IMR-90 (cell line): Measurements from ENCODE around the gene OAF. TPM values are rescaled to one million over a fixed set of nuclear protein-coding genes. Genes with fewer than 3 reads are reported as not detected.

ENCODE experiments used
- ATAC-seq: fragments of 200-7000 bp; cut with Tn5 transposase; 2 replicates; pipeline ENCODE4 v1.9.1; 2020; ENCODE audit warnings: low read depth, mild to moderate bottlenecking, moderate library complexity
- BruUV-seq: library from RNA; stranded (reverse); fragments of 400-500 nt; replicated peaks from 2 replicates; lab custom pipeline; 2021; lab: Mats Ljungman, UMichigan
- CTCF ChIA-PET: fragments of 300-600 bp; formaldehyde crosslinking; extraction: SDS; loops from one replicate; lab custom pipeline; 2021; ENCODE audit warnings: antibody characterized with exemption; lab: Yijun Ruan, JAX
- POLR2A ChIA-PET: fragments of 300-600 bp; sonication (Branson Sonifier 250); formaldehyde crosslinking; loops from one replicate; lab custom pipeline; 2022; ENCODE audit warnings: antibody characterized with exemption; ENCODE audit not compliant: unreplicated experiment; lab: Charles Lee
- DNase-seq: peaks from one replicate; pipeline ENCODE4 v3.0.0; 2013
- H2AFZ ChIP-seq: replicated peaks from 2 replicates; pipeline ENCODE3; 2013; ENCODE audit warnings: low read length, mild to moderate bottlenecking; ENCODE audit not compliant: poor library complexity
- H2AK5ac ChIP-seq: 2 replicates; pipeline ENCODE4 v1.6.1; 2013; ENCODE audit warnings: low read depth, low read length, inconsistent platforms
- H2AK9ac ChIP-seq: replicated peaks from 2 replicates; pipeline ENCODE3; 2013; ENCODE audit warnings: mild to moderate bottlenecking, low read depth, low read length, moderate library complexity; ENCODE audit not compliant: poor library complexity
- H2BK120ac ChIP-seq: 2 replicates; pipeline ENCODE4 v1.6.1; 2013; ENCODE audit warnings: low read depth, low read length, inconsistent platforms
- H2BK15ac ChIP-seq: 3 replicates; pipeline ENCODE4 v1.6.1; 2013; ENCODE audit warnings: low read depth, low read length, inconsistent platforms
- H2BK20ac ChIP-seq: 2 replicates; pipeline ENCODE4 v1.6.1; 2013; ENCODE audit warnings: low read depth, mild to moderate bottlenecking, inconsistent platforms, low read length, moderate library complexity
- H2BK5ac ChIP-seq: 2 replicates; pipeline ENCODE4 v1.6.1; 2013; ENCODE audit warnings: mild to moderate bottlenecking, low read depth, low read length, inconsistent platforms; ENCODE audit not compliant: poor library complexity, severe bottlenecking
- H3K14ac ChIP-seq: replicated peaks from 2 replicates; pipeline ENCODE4 v1.6.1; 2013; ENCODE audit warnings: low read depth, low read length, inconsistent platforms
- H3K18ac ChIP-seq: 2 replicates; pipeline ENCODE4 v1.6.1; 2013; ENCODE audit warnings: low read depth, low read length, control low read depth
- H3K23ac ChIP-seq: 2 replicates; pipeline ENCODE4 v1.6.1; 2013; ENCODE audit warnings: low read depth, low read length, inconsistent platforms
- H3K27ac ChIP-seq: 2 replicates; pipeline ENCODE4 v1.5.1; 2013; ENCODE audit warnings: mild to moderate bottlenecking, control low read depth, low read length; ENCODE audit not compliant: insufficient read depth
- H3K27me3 ChIP-seq: 2 replicates; pipeline ENCODE4 v1.6.1; 2013; ENCODE audit warnings: low read length; ENCODE audit not compliant: control insufficient read depth, insufficient read depth
- H3K36me3 ChIP-seq: 2 replicates; pipeline ENCODE4 v1.6.1; 2013; ENCODE audit warnings: low read length, mixed read lengths; ENCODE audit not compliant: control insufficient read depth, insufficient read depth
- H3K4ac ChIP-seq: 2 replicates; pipeline ENCODE4 v1.6.1; 2013; ENCODE audit warnings: low read depth, low read length, inconsistent platforms
- H3K4me1 ChIP-seq: 2 replicates; pipeline ENCODE4 v1.6.1; 2013; ENCODE audit warnings: low read length, mixed read lengths; ENCODE audit not compliant: control insufficient read depth, insufficient read depth
- H3K4me2 ChIP-seq: 2 replicates; pipeline ENCODE4 v1.6.1; 2013; ENCODE audit warnings: low read depth, mild to moderate bottlenecking, control low read depth, low read length, moderate library complexity
- H3K4me3 ChIP-seq: 2 replicates; pipeline ENCODE4 v1.5.1; 2013; ENCODE audit warnings: low read depth, mild to moderate bottlenecking, control low read depth, low read length, moderate library complexity; ENCODE audit not compliant: insufficient read depth
- H3K56ac ChIP-seq: 2 replicates; pipeline ENCODE4 v1.6.1; 2013; ENCODE audit warnings: low read length, inconsistent platforms; ENCODE audit not compliant: insufficient read depth; ENCODE audit errors: extremely low read depth
- H3K79me1 ChIP-seq, 2 experiments: 2 replicates each; pipeline ENCODE4 v1.6.1; 2013; ENCODE audit warnings: low read length in 2 of 2, inconsistent platforms in 1 of 2, low read depth in 1 of 2
- H3K9ac ChIP-seq: 2 replicates; pipeline ENCODE4 v1.6.1; 2013; ENCODE audit warnings: low read depth, low read length, control low read depth
- H3K9me1 ChIP-seq: 2 replicates; pipeline ENCODE4 v1.6.1; 2013; ENCODE audit warnings: low read length, inconsistent platforms; ENCODE audit not compliant: insufficient read depth
- H3K9me3 ChIP-seq: 2 replicates; pipeline ENCODE4 v1.6.1; 2013; ENCODE audit warnings: low read length; ENCODE audit not compliant: control insufficient read depth, insufficient read depth
- H4K20me1 ChIP-seq: 2 replicates; pipeline ENCODE4 v1.6.1; 2013; ENCODE audit warnings: low read length, inconsistent platforms; ENCODE audit not compliant: insufficient read depth
- H4K5ac ChIP-seq: 2 replicates; pipeline ENCODE4 v1.6.1; 2013; ENCODE audit warnings: mild to moderate bottlenecking, low read depth, low read length, control low read depth
- H4K8ac ChIP-seq, 2 experiments: 2 replicates each; pipeline ENCODE4 v1.6.1; 2013; ENCODE audit warnings: low read depth in 2 of 2, low read length in 2 of 2, control low read depth in 1 of 2, inconsistent platforms in 1 of 2
- H4K91ac ChIP-seq: 2 replicates; pipeline ENCODE4 v1.6.1; 2013; ENCODE audit warnings: low read depth, low read length, inconsistent platforms; ENCODE audit not compliant: insufficient read depth
- MAFK ChIP-seq: IDR thresholded peaks from 2 replicates; pipeline ENCODE4 v1.6.1; 2012; ENCODE audit warnings: low read depth, low read length, improper control_type of control experiment
- RCOR1 ChIP-seq: IDR thresholded peaks from 2 replicates; pipeline ENCODE4 v1.6.1; 2012; ENCODE audit warnings: mild to moderate bottlenecking, low read length, improper control_type of control experiment; ENCODE audit not compliant: insufficient replicate concordance
- WGBS, 2 experiments: methylation state at CpG; one replicate each; pipeline versions ENCODE4 v1.1.5 to v1.1.7; 2013; ENCODE audit warnings: missing lambda C conversion rate in 2 of 2; ENCODE audit not compliant: insufficient read length in 1 of 2; ENCODE audit errors: extremely low coverage in 2 of 2; 5-methylcytosine and 5-hydroxymethylcytosine counted together
- dilution Hi-C: fragments of 300-500 bp; cut with HindIII; formaldehyde crosslinking; loops from one replicate; pipeline ENCODE4 v1.14.3; 2018; ENCODE audit warnings: low sequenced_read_pairs; ENCODE audit not compliant: unreplicated experiment
- in situ Hi-C: fragments of 300-500 bp; cut with MboI; formaldehyde crosslinking; loops from 3 replicates; pipeline ENCODE4 v1.14.3; 2019; ENCODE audit warnings: low sequenced_read_pairs, inconsistent platforms, mixed read lengths
- intact Hi-C: fragments of 100-400 bp; cut with micrococcal nuclease; formaldehyde crosslinking; loops from 2 replicates; pipeline ENCODE4 v1.10.0; 2022
- polyA plus RNA-seq, 3 experiments: library from polyadenylated mRNA; depleted of rRNA; stranded (reverse); fragments of >200 nt; gene quantifications; 2 replicates each; pipeline ENCODE4 v1.2.3, GENCODE V29; 2012; ENCODE audit warnings: low replicate concordance in 1 of 3
- total RNA-seq: library from RNA; depleted of rRNA; stranded (reverse); fragments of >200 nt; gene quantifications from 2 replicates; pipeline ENCODE4 v1.2.3, GENCODE V29; 2012

Gene OAF
- total and polyA plus RNA-seq, 2 of the 4 experiments (the other 2 are of a cell fraction): 9.9 to 42.0 TPM

DNA sequence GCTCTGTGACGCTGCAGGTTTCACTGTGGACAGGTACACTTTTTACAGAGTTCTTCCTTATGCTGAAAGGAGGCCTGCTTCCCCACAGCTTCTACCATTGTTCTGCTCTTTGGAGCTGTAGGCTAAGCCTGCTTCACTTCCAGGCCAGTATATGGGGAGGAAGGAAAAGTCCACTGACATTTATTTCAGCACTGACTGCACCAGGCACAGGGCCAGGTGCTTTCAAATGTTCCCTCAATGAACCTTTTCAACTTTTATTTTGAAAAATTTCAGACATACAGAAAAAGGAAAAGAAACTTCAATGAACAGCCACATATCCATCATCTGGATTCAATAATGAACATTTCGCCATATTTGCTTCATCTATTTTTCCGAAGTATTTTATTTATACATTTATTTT, 51.1 kb downstream of the OAF start:
- Histone ChIP-seq H4K5ac (no peak overlapping the region), H2AK9ac (no peak overlapping the region), H3K27ac (no peak overlapping the region), H3K56ac (no peak overlapping the region), H3K4me3 (no peak overlapping the region), H2BK15ac (no peak overlapping the region), H3K4me2 (no peak overlapping the region), H3K4ac (no peak overlapping the region), H4K8ac (no peak overlapping the region), H3K23ac (no peak overlapping the region), H4K91ac (no peak overlapping the region), H3K9me1 (no peaks in the 10 kb centered on the region), H3K36me3 (no peaks in the 10 kb centered on the region), H3K79me1 (no peaks in the 10 kb centered on the region), H3K9ac (no peak overlapping the region), H3K27me3 (peaks cover 59% of the 10 kb centered on the region), H2AK5ac (no peak overlapping the region), H2AFZ (no peak overlapping the region), H2BK120ac (no peak overlapping the region), H4K20me1 (no peaks in the 10 kb centered on the region), H3K14ac (no peak overlapping the region), H3K9me3 (no peaks in the 10 kb centered on the region), H2BK5ac (no peak overlapping the region), H3K4me1 (no peaks in the 10 kb centered on the region), H2BK20ac (no peak overlapping the region), H3K18ac (no peak overlapping the region)
- ChIA-PET POLR2A (no interaction called here), CTCF (no interaction called here)
- dilution Hi-C loops (no loop called here), in situ Hi-C loops (no loop called here), intact Hi-C loops (no loop called here)
- DNase-seq (no peak), ATAC-seq (no peak)
- TF ChIP-seq RCOR1 (no peak), MAFK (no peak)
- BruUV-seq: no TSS peak
- no CpG with 5 or more reads among the region's 3 CpGs for WGBS, 2 experiments
